Panc1 (cell line): ENCODE measurements around the gene B3GALT5. TPM values are rescaled to one million over a fixed set of nuclear protein-coding genes. Genes with fewer than 3 reads are reported as not detected.

Experiments used
- ATAC-seq: fragments of 200-7000 bp; cut with Tn5 transposase; 2 replicates; pipeline ENCODE4 v1.9.1; 2020; ENCODE audit warnings: mild to moderate bottlenecking, moderate library complexity
- BruUV-seq: library from RNA; stranded (reverse); fragments of 400-500 nt; replicated peaks from 2 replicates; lab custom pipeline; 2021; lab: Mats Ljungman, UMichigan
- CTCF ChIA-PET: fragments of 300-600 bp; sonication (Branson Sonifier 250); formaldehyde crosslinking; loops from one replicate; lab custom pipeline; 2022; ENCODE audit warnings: antibody characterized with exemption; lab: Charles Lee
- POLR2A ChIA-PET: fragments of 300-600 bp; sonication (Branson Sonifier 250); formaldehyde crosslinking; loops from one replicate; lab custom pipeline; 2022; ENCODE audit warnings: antibody characterized with exemption; lab: Charles Lee
- DNase-seq: peaks from one replicate; pipeline ENCODE4 v3.0.0-alpha.2; 2010; ENCODE audit warnings: low read depth, low spot score
- H3K27ac ChIP-seq: 2 replicates; pipeline ENCODE4 v1.5.1; 2011; ENCODE audit warnings: mild to moderate bottlenecking, low read length, inconsistent platforms
- H3K27me3 ChIP-seq: fragments of 200-500 bp; sonication (Bioruptor generic); 2 replicates; pipeline ENCODE4 v1.6.0; 2014; ENCODE audit warnings: low read length, inconsistent platforms; ENCODE audit not compliant: control insufficient read depth, insufficient read depth
- H3K36me3 ChIP-seq: fragments of 200-500 bp; sonication (Bioruptor generic); 2 replicates; pipeline ENCODE4 v1.5.1; 2014; ENCODE audit warnings: inconsistent platforms, mild to moderate bottlenecking, low read length, moderate library complexity; ENCODE audit not compliant: control insufficient read depth, insufficient read depth
- H3K4me1 ChIP-seq: 2 replicates; pipeline ENCODE4 v1.5.1; 2011; ENCODE audit warnings: inconsistent platforms, mild to moderate bottlenecking, low read length, moderate library complexity; ENCODE audit not compliant: control insufficient read depth, insufficient read depth
- H3K4me3 ChIP-seq, 2 experiments: 2 replicates each; pipeline ENCODE4 v1.5.1; 2011 to 2012; ENCODE audit warnings: low read depth in 2 of 2, low read length in 2 of 2, mild to moderate bottlenecking in 2 of 2, inconsistent platforms in 1 of 2, moderate library complexity in 1 of 2
- H3K9me3 ChIP-seq: fragments of 200-500 bp; sonication (Bioruptor generic); 2 replicates; pipeline ENCODE4 v1.5.1; 2014; ENCODE audit warnings: low read depth, mild to moderate bottlenecking, inconsistent platforms, low read length, moderate library complexity; ENCODE audit not compliant: control insufficient read depth, insufficient read depth
- CTCF ChIP-seq: fragments of 450-650 bp; IDR thresholded peaks from 2 replicates; pipeline ENCODE4 v1.5.1; 2017; ENCODE audit warnings: mild to moderate bottlenecking
- POLR2AphosphoS5 ChIP-seq: IDR thresholded peaks from 2 replicates; pipeline ENCODE4 v1.6.1; 2012; ENCODE audit warnings: mild to moderate bottlenecking, low read depth, low read length, moderate library complexity
- REST ChIP-seq, 2 experiments: IDR thresholded peaks; 2 replicates each; pipeline ENCODE4 v1.6.1; 2011 to 2012; ENCODE audit warnings: low read depth in 2 of 2, control low read depth in 1 of 2, low read length in 1 of 2, mild to moderate bottlenecking in 1 of 2, moderate library complexity in 1 of 2; ENCODE audit not compliant: insufficient read depth in 1 of 2
- SIN3A ChIP-seq: IDR thresholded peaks from 2 replicates; pipeline ENCODE4 v1.6.1; 2012; ENCODE audit warnings: low read depth, mild to moderate bottlenecking, low read length, moderate library complexity, borderline replicate concordance; ENCODE audit not compliant: insufficient read depth
- TCF7L2 ChIP-seq: IDR thresholded peaks from 2 replicates; pipeline ENCODE4 v1.6.1; 2011; ENCODE audit warnings: mild to moderate bottlenecking, low read depth, low read length, inconsistent platforms
- in situ Hi-C: cut with HindIII; loops from 2 replicates; pipeline ENCODE4 v1.10.0; 2016; ENCODE audit warnings: low sequenced_read_pairs, low pct_unique_long_range_greater_than_20kb
- intact Hi-C: fragments of 100-400 bp; cut with micrococcal nuclease; formaldehyde crosslinking; loops from one replicate; pipeline ENCODE4 v1.10.0; 2022; ENCODE audit not compliant: unreplicated experiment
- total RNA-seq: library from RNA; stranded (reverse); gene quantifications from one replicate; pipeline ENCODE4 v1.2.1, GENCODE V29; 2021; ENCODE audit not compliant: unreplicated experiment

B3GALT5 gene
- total RNA-seq, 1 experiment from 2014 or later, result 0.10 TPM

- Histone ChIP-seq H3K27ac (no peak overlapping the region), H3K27me3 (no peaks in the 10 kb centered on the region), H3K9me3 (no peaks in the 10 kb centered on the region), H3K4me1 (no peaks in the 10 kb centered on the region), H3K4me3 (no peak overlapping the region), H3K36me3 (no peaks in the 10 kb centered on the region)
- ATAC-seq (no peak), DNase-seq (no peak)
- POLR2A ChIA-PET, result no interaction called here
- intact Hi-C loops, result no loop called here
- CTCF ChIA-PET, result no interaction called here
- TF ChIP-seq POLR2AphosphoS5 (no peak), REST (IDR thresholded peaks at IDR 0.05; ENCODE audit: insufficient read depth in 1 of 2, low read depth in 2 of 2, low read length in 1 of 2) (no peak), SIN3A (no peak), CTCF (no peak), TCF7L2 (no peak)
- no TSS peak for BruUV-seq
- in situ Hi-C loops, result no loop called here
Measured at GRCh38 chr21:39567180-39567972, 45.4 kb upstream of the B3GALT5 start.

- no peak overlapping the region for H3K4me3 ChIP-seq
- ChIA-PET POLR2A (no interaction called here), CTCF (no interaction called here)
- no peaks in the 10 kb centered on the region for H3K9me3 ChIP-seq
- TF ChIP-seq CTCF (no peak), SIN3A (no peak), TCF7L2 (no peak), POLR2AphosphoS5 (no peak), REST (IDR thresholded peaks at IDR 0.05; ENCODE audit: insufficient read depth in 1 of 2, low read depth in 2 of 2, low read length in 1 of 2) (no peak)
- intact Hi-C loops (no loop called here), in situ Hi-C loops (no loop called here)
- no peak for DNase-seq
- BruUV-seq, result no TSS peak
- H3K4me1 ChIP-seq, result no peaks in the 10 kb centered on the region
- H3K27me3 ChIP-seq, result no peaks in the 10 kb centered on the region
- no peaks in the 10 kb centered on the region for H3K36me3 ChIP-seq
- no peak overlapping the region for H3K27ac ChIP-seq
- ATAC-seq, result no peak
Measured at GRCh38 chr21:39568361-39568760, 44.4 kb upstream of the B3GALT5 start.
